Dedifferentiated amniotic fluid mesenchymal stem cell (primary cell): Measurements from ENCODE around the gene VWA2.
A peak's percentile ranks its signal among the peaks of the same experiment; 100 is the strongest.

ENCODE experiments used
- DNase-seq: peaks from one replicate; pipeline ENCODE4 v3.0.0-alpha.2; 2016; ENCODE audit errors: extremely low spot score

The VWA2 gene

GRCh38 chr10:114246679-114247305 lies 7.7 kb downstream of the VWA2 start:
- DNase-seq = no peak

DNA sequence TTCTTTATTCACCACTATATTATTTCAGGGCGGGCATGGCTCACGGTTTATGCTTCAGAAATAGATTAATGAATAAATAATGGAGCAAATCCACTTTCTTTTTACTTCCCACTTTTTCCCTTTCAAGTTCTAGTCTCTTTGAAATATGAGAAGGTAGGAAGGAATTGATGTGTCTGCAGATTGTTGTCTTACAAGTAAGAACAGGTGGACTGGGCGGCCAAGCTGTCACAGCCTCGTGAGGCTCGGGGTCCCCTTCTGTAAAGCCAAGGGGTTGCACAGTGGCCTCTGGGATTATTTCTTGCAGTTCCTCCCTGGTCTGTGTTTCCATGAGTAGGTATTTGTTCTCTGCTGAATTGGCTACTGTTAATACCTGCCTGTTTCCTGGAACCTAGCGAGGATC lies 11.2 kb downstream of the VWA2 start:
- no peak for DNase-seq

DNA sequence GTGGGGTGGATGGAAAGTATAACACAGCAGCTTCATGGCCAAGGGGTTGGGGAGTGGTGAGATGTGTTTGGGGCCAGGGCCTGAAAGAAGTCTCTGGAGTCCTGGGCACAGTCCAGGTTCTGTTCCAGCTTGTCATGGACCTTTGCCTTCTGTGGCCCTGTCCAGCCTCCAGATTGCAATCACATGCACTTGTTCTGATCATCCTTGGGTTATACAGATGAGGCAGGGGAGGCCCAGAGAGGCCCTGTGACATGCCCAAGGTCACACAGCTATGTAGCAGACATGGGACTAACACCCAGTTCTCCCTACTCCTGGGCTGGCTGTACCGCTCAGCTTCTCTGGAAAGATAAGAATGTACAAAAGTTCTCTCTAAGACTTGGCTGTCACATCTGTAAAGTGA lies 11.7 kb downstream of the VWA2 start:
- no peak for DNase-seq

GRCh38 chr10:114252092-114252491 lies 13.0 kb downstream of the VWA2 start:
- DNase-seq = no peak

- DNase-seq = no peak
These were observed 13.8 kb downstream of the VWA2 start for GRCh38 chr10:114252883-114253282.

GRCh38 chr10:114255227-114255626 lies 16.2 kb downstream of the VWA2 start:
- DNase-seq = no peak

- DNase-seq = no peak
These were observed 17.1 kb downstream of the VWA2 start for GRCh38 chr10:114256008-114256765.

DNA sequence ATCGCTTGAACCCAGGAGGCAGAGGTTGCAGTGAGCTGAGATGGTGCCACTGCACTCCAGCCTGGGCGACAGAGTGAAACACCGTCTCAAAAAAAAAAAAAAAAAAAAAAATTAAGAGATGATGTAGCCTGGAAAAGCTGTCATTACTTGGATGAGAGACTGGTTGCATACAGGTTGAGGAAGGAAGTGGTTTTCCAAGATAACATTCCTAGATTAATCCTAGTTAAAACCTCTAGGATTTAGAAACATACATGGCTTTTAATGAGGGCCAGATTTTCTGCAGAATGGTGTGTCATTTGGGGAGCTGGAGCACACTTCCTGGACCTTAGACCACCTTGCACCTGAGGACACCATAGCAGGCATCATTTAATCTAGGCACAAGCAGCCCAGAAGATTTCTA lies 17.8 kb downstream of the VWA2 start:
- DNase-seq = no peak

- no peak for DNase-seq
These were observed 18.4 kb downstream of the VWA2 start for GRCh38 chr10:114257498-114257897.

GRCh38 chr10:114258274-114258840 lies 19.3 kb downstream of the VWA2 start:
- no peak for DNase-seq

- DNase-seq = no peak
These were observed 20.8 kb downstream of the VWA2 start for GRCh38 chr10:114259824-114260223.

DNA sequence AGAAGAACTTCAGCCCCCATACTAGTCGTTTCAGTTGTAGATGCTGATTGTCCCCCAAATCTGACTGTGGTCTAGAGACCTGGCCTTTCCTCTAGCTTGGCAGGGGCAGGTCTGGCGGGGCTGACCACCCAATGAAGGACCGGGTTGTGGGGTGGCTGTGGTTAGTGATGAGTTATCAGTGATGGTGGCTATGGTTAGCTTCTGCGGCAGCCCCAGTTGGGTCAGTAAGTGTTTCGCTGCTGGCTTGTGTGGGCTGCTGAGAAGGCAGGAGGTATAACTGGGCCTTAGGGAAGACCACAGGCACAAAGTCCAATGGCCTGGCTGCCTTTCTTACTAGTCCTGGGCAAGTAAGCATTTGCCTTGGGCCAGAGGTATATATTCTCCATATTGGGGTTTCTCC lies 21.3 kb downstream of the VWA2 start:
- DNase-seq = no peak

DNA sequence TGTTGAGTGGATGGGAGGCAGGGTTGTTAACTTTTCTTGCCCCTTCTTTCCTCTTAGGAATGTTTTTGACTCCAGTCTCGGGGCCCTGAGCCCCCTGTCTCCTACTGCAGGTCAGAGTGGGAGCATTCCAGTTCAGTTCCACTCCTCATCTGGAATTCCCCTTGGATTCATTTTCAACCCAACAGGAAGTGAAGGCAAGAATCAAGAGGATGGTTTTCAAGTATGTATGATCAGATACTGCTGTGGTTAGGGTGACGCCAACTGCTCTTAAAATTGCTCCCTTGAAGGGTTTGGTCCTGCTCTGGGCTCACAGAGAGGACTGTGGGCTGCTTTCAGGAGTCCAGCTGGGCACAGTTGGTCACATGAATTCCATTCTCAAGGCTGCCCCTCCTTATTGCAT lies 22.0 kb downstream of the VWA2 start:
- no peak for DNase-seq

GRCh38 chr10:114262496-114262895 lies 23.4 kb downstream of the VWA2 start:
- DNase-seq = no peak

DNA sequence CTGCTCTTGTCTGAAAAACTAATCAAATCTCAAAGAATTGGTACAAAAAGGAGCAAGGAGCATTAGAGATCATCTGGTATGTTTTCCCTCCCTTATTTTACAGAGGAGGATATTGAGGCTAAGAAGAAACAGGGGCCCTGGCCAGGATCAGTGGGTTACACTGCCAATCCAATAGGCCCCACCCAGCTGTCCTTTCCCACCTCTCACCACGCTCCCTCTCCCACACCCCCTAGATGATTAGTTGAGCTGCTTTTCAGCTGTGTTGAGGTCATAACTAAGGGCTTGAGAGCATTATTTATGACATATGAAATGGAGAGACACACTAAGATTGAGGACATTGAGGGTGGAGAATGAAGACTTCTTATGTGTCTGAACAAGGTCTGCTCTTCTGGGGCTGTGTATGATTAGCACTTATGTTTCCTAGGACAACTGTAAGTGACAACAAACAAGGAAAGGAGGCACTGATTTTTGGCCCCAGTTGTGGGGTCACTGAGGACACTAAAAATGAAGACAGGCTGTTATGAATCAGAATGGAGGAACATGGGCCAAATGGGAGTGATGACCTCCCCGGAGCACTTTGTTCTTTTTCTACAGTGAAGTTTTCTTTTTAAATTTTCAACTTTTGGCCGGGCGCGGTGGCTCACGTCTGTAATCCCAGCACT lies 26.5 kb downstream of the VWA2 start:
- DNase-seq = no peak

- no peak for DNase-seq
These were observed 27.5 kb downstream of the VWA2 start for GRCh38 chr10:114266521-114266920.

DNA sequence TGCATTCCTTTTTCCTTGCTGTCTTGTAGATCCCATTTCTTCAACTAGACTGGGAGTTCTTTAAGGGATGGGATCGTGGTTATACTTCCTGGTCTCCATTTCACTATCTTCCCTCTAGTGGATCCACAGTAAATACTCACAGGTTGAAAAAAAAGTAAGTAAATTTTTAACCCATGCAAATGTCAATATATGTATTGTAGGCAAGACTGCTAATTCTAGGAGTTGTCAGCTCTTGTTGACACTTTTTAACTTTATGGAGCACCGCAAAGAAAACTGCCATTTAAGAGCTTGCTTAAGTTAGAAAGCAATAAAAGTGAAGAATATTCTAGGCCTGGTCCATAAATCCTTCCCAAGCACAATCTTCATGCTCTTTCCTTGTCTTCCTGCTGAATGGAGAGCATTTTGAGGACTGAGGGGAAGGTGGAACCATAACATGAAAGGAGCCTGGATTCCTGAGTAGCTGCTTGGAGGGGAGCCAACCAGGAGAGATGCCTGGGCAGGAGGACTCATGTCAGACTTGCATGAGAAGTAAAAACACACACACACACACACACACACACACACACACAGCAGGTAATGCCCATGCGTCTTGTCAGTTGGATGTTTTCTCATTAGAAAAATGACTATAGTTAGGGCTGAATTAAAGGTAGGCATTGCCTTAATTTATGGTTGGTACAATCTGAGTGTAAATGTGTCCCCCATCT lies 32.2 kb downstream of the VWA2 start:
- no peak for DNase-seq

GRCh38 chr10:114271779-114272167 lies 32.7 kb downstream of the VWA2 start:
- DNase-seq = peak; percentile 90

DNA sequence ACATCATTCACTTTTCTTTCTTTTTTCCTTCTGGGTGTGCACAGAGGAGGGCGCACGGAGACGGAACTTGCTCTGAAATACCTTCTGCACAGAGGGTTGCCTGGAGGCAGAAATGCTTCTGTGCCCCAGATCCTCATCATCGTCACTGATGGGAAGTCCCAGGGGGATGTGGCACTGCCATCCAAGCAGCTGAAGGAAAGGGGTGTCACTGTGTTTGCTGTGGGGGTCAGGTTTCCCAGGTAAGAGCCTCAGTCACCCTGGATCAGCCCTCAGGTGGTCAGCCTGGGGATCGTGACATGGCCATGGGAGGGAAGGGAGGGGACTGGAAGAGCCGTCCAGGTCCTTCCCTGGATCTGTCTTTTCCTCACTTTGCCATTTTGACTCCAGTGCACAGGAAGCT lies 33.6 kb downstream of the VWA2 start:
- DNase-seq = no peak

GRCh38 chr10:114273910-114274309 lies 34.9 kb downstream of the VWA2 start:
- no peak for DNase-seq

GRCh38 chr10:114274616-114275453 lies 35.8 kb downstream of the VWA2 start:
- no peak for DNase-seq
